B cell (primary cell): ENCODE measurements around the gene EDDM3A. TPM values are rescaled to one million over a fixed set of nuclear protein-coding genes. Genes with fewer than 3 reads are reported as not detected.

Experiments used
- ATAC-seq: fragments of 200-7000 bp; cut with Tn5 transposase; one replicate; pipeline ENCODE4 v1.10.0; 2021; ENCODE audit warnings: low read depth, mild to moderate bottlenecking, moderate number of reproducible peaks, moderate library complexity
- CTCF ChIA-PET: fragments of 350-600 bp; sonication (Branson Sonifier 250); formaldehyde crosslinking; loops from one replicate; lab custom pipeline; 2021; ENCODE audit warnings: antibody characterized with exemption, inconsistent platforms; lab: Charles Lee
- POLR2A ChIA-PET: fragments of 350-600 bp; sonication (Branson Sonifier 250); formaldehyde crosslinking; loops from one replicate; lab custom pipeline; 2021; ENCODE audit warnings: antibody characterized with exemption; lab: Charles Lee
- DNase-seq: peaks from one replicate; pipeline ENCODE4 v3.0.0; 2013
- H2AFZ ChIP-seq: 2 replicates; pipeline ENCODE4 v1.6.1; 2012; ENCODE audit warnings: mild to moderate bottlenecking, low read depth, low read length; ENCODE audit not compliant: insufficient read depth, poor library complexity, severe bottlenecking
- H3K27ac ChIP-seq, 2 donors: 1 replicate in 1 of 2; 2 replicates in 1 of 2; pipeline ENCODE4 v1.5.1; 2012 to 2013; ENCODE audit warnings: low read length in 2 of 2, mild to moderate bottlenecking in 2 of 2, moderate library complexity in 1 of 2
- H3K27me3 ChIP-seq, 4 experiments: fragments of 200-600 bp in 1 of 4; sonication (generic) in 1 of 4; replicated peaks in 1 of 4; 1 replicate in 2 of 4; 2 replicates in 2 of 4; pipeline versions ENCODE4 v1.6.1 to v1.7.0; 2013 to 2016; ENCODE audit warnings: low read length in 3 of 4, mild to moderate bottlenecking in 2 of 4, mixed read lengths in 1 of 4, moderate library complexity in 1 of 4; ENCODE audit not compliant: insufficient read depth in 4 of 4, control insufficient read depth in 3 of 4; ENCODE audit errors: control extremely low read depth in 1 of 4
- H3K36me3 ChIP-seq, 2 experiments: replicated peaks in 1 of 2; 1 replicate in 1 of 2; 2 replicates in 1 of 2; pipeline versions ENCODE4 v1.6.1 to v1.7.1; 2013; ENCODE audit warnings: low read length in 1 of 2; ENCODE audit not compliant: insufficient read depth in 2 of 2, control insufficient read depth in 1 of 2; ENCODE audit errors: control extremely low read depth in 1 of 2, extremely low read depth in 1 of 2
- H3K4me1 ChIP-seq, 2 donors: fragments of 200-600 bp in 1 of 2; sonication (generic) in 1 of 2; 1 replicate in 1 of 2; 2 replicates in 1 of 2; pipeline versions ENCODE4 v1.5.1 to v1.6.1; 2013 to 2017; ENCODE audit warnings: low read length in 2 of 2; ENCODE audit not compliant: control insufficient read depth in 2 of 2, insufficient read depth in 2 of 2
- H3K4me2 ChIP-seq: replicated peaks from 2 replicates; pipeline ENCODE3; 2012; ENCODE audit warnings: mild to moderate bottlenecking, low read depth, low read length; ENCODE audit not compliant: poor library complexity, severe bottlenecking
- H3K4me3 ChIP-seq, 5 experiments: fragments of 200-600 bp in 1 of 5; sonication (generic) in 1 of 5; 1 replicate in 3 of 5; 2 replicates in 2 of 5; pipeline versions ENCODE4 v1.5.1 to v1.7.0; 2011 to 2016; ENCODE audit warnings: low read length in 4 of 5, mild to moderate bottlenecking in 4 of 5, low read depth in 2 of 5, control low read depth in 1 of 5, moderate library complexity in 1 of 5; ENCODE audit not compliant: insufficient read depth in 1 of 5; ENCODE audit errors: control extremely low read depth in 1 of 5, extremely low read depth in 1 of 5
- H3K79me2 ChIP-seq: fragments of 200-600 bp; sonication (generic); one replicate; pipeline ENCODE4 v1.6.0; 2016; ENCODE audit warnings: low read length; ENCODE audit not compliant: control insufficient read depth, insufficient read depth
- H3K9ac ChIP-seq: fragments of 200-600 bp; sonication (generic); 2 replicates; pipeline ENCODE4 v1.6.1; 2017; ENCODE audit warnings: mild to moderate bottlenecking, low read length, moderate library complexity
- H3K9me3 ChIP-seq, 3 donors: one replicate each; pipeline versions ENCODE4 v1.6.1 to v1.7.1; 2013; ENCODE audit warnings: low read length in 2 of 3; ENCODE audit not compliant: control insufficient read depth in 2 of 3, insufficient read depth in 1 of 3; ENCODE audit errors: control extremely low read depth in 1 of 3
- H4K20me1 ChIP-seq: 2 replicates; pipeline ENCODE4 v1.6.0; 2012; ENCODE audit warnings: mild to moderate bottlenecking, low read length; ENCODE audit not compliant: insufficient read depth, control insufficient read depth, poor library complexity, severe bottlenecking
- H3K27ac Mint-ChIP-seq: one replicate; pipeline ENCODE4 v1.8.0; 2021; ENCODE audit warnings: mixed read lengths
- H3K27me3 Mint-ChIP-seq: one replicate; pipeline ENCODE4 v1.8.0; 2021; ENCODE audit warnings: mixed read lengths
- H3K4me1 Mint-ChIP-seq: one replicate; pipeline ENCODE4 v1.8.0; 2021; ENCODE audit warnings: mixed read lengths
- H3K4me3 Mint-ChIP-seq: one replicate; pipeline ENCODE4 v1.8.0; 2021; ENCODE audit warnings: mixed read lengths
- H3K9me3 Mint-ChIP-seq: one replicate; pipeline ENCODE4 v1.8.0; 2022; ENCODE audit warnings: mixed read lengths; ENCODE audit not compliant: insufficient read depth
- CTCF ChIP-seq: fragments of 200-600 bp; IDR thresholded peaks from one replicate; pipeline ENCODE4 v1.8.0; 2022; ENCODE audit warnings: antibody characterized with exemption, mild to moderate bottlenecking
- EZH2 ChIP-seq: IDR thresholded peaks from 2 replicates; pipeline ENCODE4 v1.6.1; 2012; ENCODE audit warnings: borderline replicate concordance, low read depth, mild to moderate bottlenecking, moderate library complexity, low read length; ENCODE audit not compliant: insufficient read depth, poor library complexity, severe bottlenecking
- WGBS: methylation state at CpG from one replicate; pipeline ENCODE4 v1.1.5; 2013; ENCODE audit warnings: missing lambda C conversion rate; ENCODE audit not compliant: insufficient coverage; 5-methylcytosine and 5-hydroxymethylcytosine counted together
- intact Hi-C: fragments of 100-400 bp; cut with micrococcal nuclease; formaldehyde crosslinking; loops from one replicate; pipeline ENCODE4 v1.10.0; 2022
- polyA plus RNA-seq: library from polyadenylated mRNA; depleted of rRNA; stranded (reverse); fragments of >200 nt; gene quantifications from 2 replicates; pipeline ENCODE4 v1.2.3, GENCODE V29; 2012
- total RNA-seq, 2 donors: library from RNA; stranded (reverse); fragments of 120-200 nt in 1 of 2; gene quantifications; 1 replicate in 1 of 2; 2 replicates in 1 of 2; pipeline versions ENCODE4 v1.2.3 to v1.2.4, GENCODE V29; 2013 to 2022

The EDDM3A gene
- total and polyA plus RNA-seq, 2 donors (not counting 1 experiment from before 2014, with no cell fraction given) = not detected

DNA sequence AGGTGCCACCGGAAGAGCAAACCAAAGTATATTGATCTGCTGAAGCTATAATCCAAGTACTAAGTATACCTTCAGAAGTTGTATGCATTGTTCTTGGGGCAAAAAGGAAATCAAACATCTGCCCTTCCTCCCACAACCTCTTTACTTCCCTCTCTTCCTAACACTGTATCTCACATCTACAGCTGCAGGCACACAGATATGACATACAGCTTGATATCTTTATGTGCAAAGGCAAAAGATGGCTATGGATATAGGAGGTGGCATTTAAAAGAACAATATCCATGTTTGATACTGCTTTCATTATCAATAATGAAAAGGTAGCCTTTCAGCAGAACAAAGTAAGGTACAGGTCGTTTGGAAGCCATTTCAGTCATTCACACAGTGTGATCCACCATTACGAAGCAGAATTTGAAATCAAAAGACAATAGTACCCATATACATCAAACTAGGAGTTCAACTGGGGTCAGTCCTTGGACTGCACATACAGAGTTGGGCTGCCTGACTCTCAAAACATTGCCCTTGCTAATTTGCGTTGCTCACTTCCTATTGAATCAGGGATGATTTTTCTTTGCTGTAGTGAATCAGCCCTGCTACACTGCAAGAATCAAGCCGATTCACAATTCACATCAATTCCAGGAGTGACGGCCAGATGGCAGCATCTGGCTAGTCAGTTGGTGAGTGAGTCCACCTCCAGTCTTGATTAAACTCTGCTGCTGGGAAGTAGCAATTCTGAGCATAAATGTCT, 48.2 kb upstream of the EDDM3A start:
- Histone ChIP-seq H3K27me3 (no peaks in the 10 kb centered on the region), H3K4me3 (no peak overlapping the region), H3K4me1 (no peaks in the 10 kb centered on the region), H3K36me3 (no peaks in the 10 kb centered on the region), H3K4me2 (peak overlapping the region; percentile 5), H3K9me3 (peaks cover 0 to 11% (median 0%) of the 10 kb centered on the region in 3 donors), H3K79me2 (no peaks in the 10 kb centered on the region), H2AFZ (no peak overlapping the region), H3K27ac (no peak overlapping the region), H4K20me1 (no peaks in the 10 kb centered on the region), H3K9ac (no peak overlapping the region)
- DNase-seq (peak; percentile 81), ATAC-seq (peak; percentile 86)
- 50% methylated on average over 2 of the region's 6 CpGs for WGBS
- H3K27me3 Mint-ChIP-seq = no peaks in the 10 kb centered on the region
- ChIA-PET CTCF (interaction anchor here (0.6 to 20.0 kb wide), 29 partner anchors 8 to 370 kb away, joined by 3 to 445 read pairs (median 6); partner anchors contain the start of genes RNASE4 and RNASE6), POLR2A (no interaction called here)
- intact Hi-C loops = loop anchor here (1.0 kb wide), 4 partner anchors 61 to 274 kb away; no protein-coding TSS in a partner anchor
- H3K9me3 Mint-ChIP-seq = no peaks in the 10 kb centered on the region
- H3K27ac Mint-ChIP-seq = no peak overlapping the region
- TF ChIP-seq CTCF = peak; percentile 88
- no peak for TF ChIP-seq EZH2
- H3K4me3 Mint-ChIP-seq = no peak overlapping the region
- peaks cover 6% of the 10 kb centered on the region for H3K4me1 Mint-ChIP-seq

DNA sequence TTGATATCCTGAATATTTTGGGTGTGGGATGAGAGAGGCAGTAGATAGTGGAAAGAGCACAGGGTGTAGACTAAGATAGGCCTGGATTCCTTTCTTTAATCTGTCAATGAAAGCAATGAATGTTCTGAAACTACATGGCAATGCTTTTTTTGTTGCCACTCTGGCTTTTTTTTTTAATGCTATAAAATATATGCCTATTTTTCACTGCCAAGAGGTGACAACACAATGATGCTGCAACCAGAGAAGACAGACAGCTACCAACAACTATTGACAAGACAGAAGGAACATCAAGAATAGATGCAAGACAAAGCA, 47.7 kb upstream of the EDDM3A start:
- Mint-ChIP-seq H3K27ac (no peak overlapping the region), H3K4me3 (no peak overlapping the region), H3K9me3 (no peaks in the 10 kb centered on the region), H3K27me3 (no peaks in the 10 kb centered on the region), H3K4me1 (peaks cover 6% of the 10 kb centered on the region)
- ChIA-PET POLR2A (no interaction called here), CTCF (interaction anchor here (0.8 to 5.4 kb wide), 22 partner anchors 10 to 274 kb away, joined by 3 to 140 read pairs (median 4); partner anchors contain the start of gene RNASE6)
- H3K27me3 ChIP-seq = no peaks in the 10 kb centered on the region
- ATAC-seq (no peak), DNase-seq (no peak)
- H2AFZ ChIP-seq = no peak overlapping the region
- H3K4me3 ChIP-seq = no peak overlapping the region
- H3K4me1 ChIP-seq = no peaks in the 10 kb centered on the region
- H4K20me1 ChIP-seq = no peaks in the 10 kb centered on the region
- TF ChIP-seq CTCF = peak; percentile 53
- no peak for TF ChIP-seq EZH2
- H3K79me2 ChIP-seq = no peaks in the 10 kb centered on the region
- peaks cover 0 to 11% (median 0%) of the 10 kb centered on the region in 3 donors for H3K9me3 ChIP-seq
- peak overlapping the region; percentile 5 for H3K4me2 ChIP-seq
- intact Hi-C loops = no loop called here
- H3K36me3 ChIP-seq = no peaks in the 10 kb centered on the region
- no peak overlapping the region for H3K9ac ChIP-seq
- no peak overlapping the region for H3K27ac ChIP-seq
